ENCODE data around the gene JUND. TPM values are rescaled to one million over a fixed set of nuclear protein-coding genes. Genes with fewer than 3 reads are reported as not detected.

The JUND gene
- total RNA-seq, 1 donor from 2014 or later = 303 TPM

GRCh38 chr19:18271433-18271841 lies 10.0 kb downstream of the JUND start:
- intact Hi-C loops (cut with micrococcal nuclease) = no loop called here

- intact Hi-C loops (cut with micrococcal nuclease) = no loop called here
Measured at GRCh38 chr19:18270326-18270725, 11.1 kb downstream of the JUND start.

- intact Hi-C loops (cut with micrococcal nuclease) = no loop called here
Measured at GRCh38 chr19:18269070-18269723, 12.2 kb downstream of the JUND start.

GRCh38 chr19:18266771-18267686 lies 14.4 kb downstream of the JUND start:
- intact Hi-C loops (cut with micrococcal nuclease) = no loop called here

DNA sequence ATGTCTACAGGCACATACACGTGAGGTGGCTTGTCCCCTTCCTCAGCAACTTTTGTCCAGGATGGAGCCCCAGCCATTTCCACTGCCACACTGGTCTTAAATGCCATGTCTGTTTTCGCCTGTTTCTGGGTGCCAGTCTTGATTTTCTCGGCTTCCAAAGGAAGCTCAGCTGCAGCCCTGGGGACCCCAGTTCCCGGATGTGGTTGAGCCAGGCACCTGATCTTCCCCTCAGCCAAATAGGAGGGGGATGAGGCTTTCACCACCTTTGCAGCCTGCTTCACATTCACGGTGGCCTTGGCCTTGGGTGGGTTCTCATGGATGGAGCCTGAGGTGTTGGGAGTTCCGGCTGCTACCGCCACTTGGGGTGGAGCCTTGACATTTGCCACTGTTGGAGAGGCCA lies 15.8 kb downstream of the JUND start:
- intact Hi-C loops (cut with micrococcal nuclease) = no loop called here

DNA sequence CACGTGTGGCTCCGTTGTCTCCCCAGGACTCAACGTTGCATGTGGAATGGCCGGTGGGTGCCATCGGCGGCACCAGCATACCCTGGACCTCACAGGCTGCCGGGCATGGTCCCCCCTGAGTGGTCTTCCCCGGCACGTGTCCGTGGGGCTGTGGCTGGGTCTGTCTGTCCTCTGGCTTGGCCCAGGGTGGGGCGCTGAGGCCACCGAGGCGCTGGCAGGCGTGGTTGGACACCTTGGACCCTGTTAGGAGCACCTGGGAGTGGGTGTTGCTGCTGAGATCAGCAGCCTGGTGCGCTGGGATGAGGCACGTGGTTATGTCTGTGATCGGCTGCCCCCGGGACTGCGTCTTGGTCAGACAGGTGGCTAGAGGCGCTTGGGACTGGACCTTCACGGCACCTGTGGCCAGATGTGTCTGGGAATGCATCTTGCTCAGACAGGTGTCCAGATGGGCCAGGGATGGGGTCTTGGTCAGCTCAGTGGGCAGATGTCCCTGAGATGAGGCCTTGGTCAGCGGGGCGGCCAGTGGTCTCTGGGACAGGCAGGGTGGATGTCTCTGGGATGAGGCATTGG lies 16.4 kb downstream of the JUND start:
- intact Hi-C loops (cut with micrococcal nuclease) = no loop called here

GRCh38 chr19:18264137-18264854 lies 17.1 kb downstream of the JUND start:
- intact Hi-C loops (cut with micrococcal nuclease) = no loop called here

GRCh38 chr19:18263324-18264136 lies 17.9 kb downstream of the JUND start:
- intact Hi-C loops (cut with micrococcal nuclease) = no loop called here

- intact Hi-C loops (cut with micrococcal nuclease) = no loop called here
Measured at GRCh38 chr19:18262917-18263316, 18.5 kb downstream of the JUND start.

- intact Hi-C loops (cut with micrococcal nuclease) = no loop called here
Measured at GRCh38 chr19:18262144-18262543, 19.3 kb downstream of the JUND start.

- intact Hi-C loops (cut with micrococcal nuclease) = no loop called here
Measured at GRCh38 chr19:18261474-18261873, 19.9 kb downstream of the JUND start.

GRCh38 chr19:18259893-18260292 lies 21.5 kb downstream of the JUND start:
- intact Hi-C loops (cut with micrococcal nuclease) = no loop called here

- intact Hi-C loops (cut with micrococcal nuclease) = no loop called here
Measured at GRCh38 chr19:18257503-18258470, 23.6 kb downstream of the JUND start.

DNA sequence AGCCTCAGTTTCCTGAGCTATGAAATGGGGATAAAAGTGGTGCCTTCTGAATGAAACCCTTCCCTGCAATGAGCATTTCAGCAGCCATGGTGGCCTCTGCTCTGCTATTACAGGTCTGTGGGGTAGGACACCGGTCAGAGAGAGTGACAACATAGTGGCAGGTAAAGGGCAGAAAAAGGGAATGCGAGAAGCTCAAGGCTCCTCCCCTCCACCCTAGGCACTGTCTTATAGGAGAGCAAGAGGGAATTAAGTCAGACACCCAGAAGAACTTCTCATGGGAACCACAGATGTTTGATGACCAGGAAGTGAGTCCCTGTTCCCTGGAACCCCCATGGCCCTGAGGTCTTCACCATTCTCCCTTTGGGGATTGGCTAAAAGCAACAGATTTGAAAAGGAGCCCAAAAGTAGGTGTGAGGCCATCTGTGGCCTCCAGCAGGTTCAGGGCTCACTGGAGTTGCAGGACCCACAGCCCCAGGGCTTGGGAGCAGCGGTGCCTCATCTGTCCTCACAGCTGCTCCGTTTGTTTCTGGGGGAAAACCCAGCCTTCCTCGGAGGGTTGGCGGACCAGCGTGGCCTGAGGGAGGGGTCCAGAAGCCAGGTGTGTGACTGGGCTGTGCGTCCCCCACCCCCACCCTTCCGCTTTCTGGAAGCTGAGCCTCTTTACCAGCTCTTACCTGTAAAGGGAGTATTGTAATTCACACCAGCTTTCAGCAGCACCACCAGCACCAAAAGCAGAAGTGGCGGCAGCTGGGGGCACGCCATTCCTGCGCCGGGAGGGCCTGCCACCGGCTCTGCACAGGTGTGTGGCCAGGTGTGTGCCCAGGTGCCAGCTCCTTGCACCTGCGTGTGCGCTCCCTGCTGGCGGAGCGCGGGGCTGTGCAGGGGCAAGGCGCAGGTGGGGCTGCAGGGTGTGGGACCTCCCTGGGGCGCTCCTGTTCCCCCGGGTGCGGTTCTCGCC lies 26.6 kb downstream of the JUND start:
- intact Hi-C loops (cut with micrococcal nuclease) = loop anchor here (5.0 kb wide), 1 partner anchor 193 kb away; no protein-coding TSS in a partner anchor

DNA sequence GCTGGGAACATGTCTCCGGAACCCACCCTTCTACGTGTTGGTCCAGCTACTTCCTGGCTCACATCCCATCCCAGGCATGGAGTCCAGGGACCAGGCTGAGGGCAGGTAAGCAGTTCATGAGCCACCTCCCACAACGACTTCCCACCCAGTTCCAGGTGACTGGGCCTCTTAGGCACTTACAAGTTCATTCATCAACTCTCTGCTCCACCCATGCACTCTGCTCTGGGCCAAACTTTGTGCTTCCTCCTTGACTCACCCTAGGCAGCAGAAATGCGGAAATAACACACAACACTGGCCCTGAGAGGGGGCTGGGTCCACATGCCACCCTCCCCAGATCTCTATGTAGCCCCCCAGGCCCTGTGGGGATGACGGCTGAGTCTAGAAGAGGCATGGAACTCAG lies 27.7 kb downstream of the JUND start:
- intact Hi-C loops (cut with micrococcal nuclease) = loop anchor here (2.0 to 5.0 kb wide), 2 partner anchors 191 to 245 kb away; partner anchors contain the start of gene ARRDC2

DNA sequence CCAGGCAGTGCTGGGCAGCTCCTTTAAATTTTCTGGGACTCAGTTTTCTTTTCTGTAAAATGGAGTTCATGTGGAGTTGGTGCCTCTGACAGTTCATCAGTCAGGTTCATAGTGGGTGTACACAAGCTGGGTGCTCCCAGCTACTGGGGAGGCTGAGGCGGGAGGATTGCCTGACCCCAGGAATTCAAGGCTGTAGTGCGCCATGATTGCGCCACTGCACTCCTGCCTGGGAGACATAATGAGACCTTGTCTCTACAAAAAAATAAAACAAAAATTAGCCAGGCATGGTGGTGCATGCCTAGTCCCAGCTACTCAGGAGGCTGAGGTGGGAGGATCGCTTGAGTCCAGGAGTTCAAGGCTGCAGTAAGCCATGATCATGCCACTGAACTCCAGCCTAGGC lies 28.3 kb downstream of the JUND start:
- intact Hi-C loops (cut with micrococcal nuclease) = loop anchor here (2.0 to 5.0 kb wide), 2 partner anchors 191 to 244 kb away; partner anchors contain the start of gene ARRDC2

DNA sequence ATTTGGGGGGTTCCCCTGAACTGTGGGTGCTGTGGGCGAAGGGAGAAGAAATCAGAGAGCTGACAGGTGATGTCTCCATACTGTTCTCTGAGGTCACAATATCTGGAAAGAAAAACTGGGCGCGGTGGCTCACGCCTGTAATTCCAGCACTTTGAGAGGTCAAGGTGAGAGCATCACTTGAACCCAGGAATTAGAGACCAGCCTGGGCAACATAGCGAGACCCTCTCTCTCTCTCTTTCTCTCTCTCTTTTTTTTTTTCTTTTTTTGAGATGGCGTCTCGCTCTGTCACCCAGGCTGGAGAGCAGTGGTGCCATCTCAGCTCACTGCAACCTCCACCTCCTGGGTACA lies 29.1 kb downstream of the JUND start:
- intact Hi-C loops (cut with micrococcal nuclease) = loop anchor here (1.0 to 5.0 kb wide), 4 partner anchors 25 to 244 kb away; partner anchors contain the start of gene ARRDC2

Measured in T-helper 1 cell treated with Interleukin-12 subunit alpha and Interleukin-12 subunit beta and Interleukin-4 antibody, amounts not matched to agents 30 ng/mL and 1 ng/mL, for 36 hours (primary cell).